Measurements from ENCODE around the gene ZNF41.

The ZNF41 gene

GRCh38 chrX:47489507-47490275 is 6.7 kb upstream of the ZNF41 start:
- no peak for DNase-seq

DNA sequence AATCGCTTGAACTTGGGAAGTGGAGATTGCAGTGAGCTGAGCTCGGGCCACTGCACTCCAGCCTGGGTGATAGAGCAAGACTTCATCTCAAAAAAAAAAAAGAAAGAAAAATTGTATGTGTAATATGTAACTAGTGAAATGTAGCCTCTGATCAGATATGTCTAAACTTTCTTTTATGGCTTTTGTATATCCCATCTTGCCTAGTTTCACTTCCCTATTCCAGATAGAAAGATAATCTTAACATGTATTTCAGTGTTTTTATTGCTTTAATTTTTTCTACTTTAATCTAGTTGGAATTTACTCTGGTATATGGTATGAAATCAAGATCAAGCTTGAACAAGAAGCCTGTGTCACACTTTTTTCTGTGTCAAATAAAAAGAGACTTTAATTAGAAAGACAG is 1.9 kb upstream of the ZNF41 start:
- DNase-seq: no peak

DNA sequence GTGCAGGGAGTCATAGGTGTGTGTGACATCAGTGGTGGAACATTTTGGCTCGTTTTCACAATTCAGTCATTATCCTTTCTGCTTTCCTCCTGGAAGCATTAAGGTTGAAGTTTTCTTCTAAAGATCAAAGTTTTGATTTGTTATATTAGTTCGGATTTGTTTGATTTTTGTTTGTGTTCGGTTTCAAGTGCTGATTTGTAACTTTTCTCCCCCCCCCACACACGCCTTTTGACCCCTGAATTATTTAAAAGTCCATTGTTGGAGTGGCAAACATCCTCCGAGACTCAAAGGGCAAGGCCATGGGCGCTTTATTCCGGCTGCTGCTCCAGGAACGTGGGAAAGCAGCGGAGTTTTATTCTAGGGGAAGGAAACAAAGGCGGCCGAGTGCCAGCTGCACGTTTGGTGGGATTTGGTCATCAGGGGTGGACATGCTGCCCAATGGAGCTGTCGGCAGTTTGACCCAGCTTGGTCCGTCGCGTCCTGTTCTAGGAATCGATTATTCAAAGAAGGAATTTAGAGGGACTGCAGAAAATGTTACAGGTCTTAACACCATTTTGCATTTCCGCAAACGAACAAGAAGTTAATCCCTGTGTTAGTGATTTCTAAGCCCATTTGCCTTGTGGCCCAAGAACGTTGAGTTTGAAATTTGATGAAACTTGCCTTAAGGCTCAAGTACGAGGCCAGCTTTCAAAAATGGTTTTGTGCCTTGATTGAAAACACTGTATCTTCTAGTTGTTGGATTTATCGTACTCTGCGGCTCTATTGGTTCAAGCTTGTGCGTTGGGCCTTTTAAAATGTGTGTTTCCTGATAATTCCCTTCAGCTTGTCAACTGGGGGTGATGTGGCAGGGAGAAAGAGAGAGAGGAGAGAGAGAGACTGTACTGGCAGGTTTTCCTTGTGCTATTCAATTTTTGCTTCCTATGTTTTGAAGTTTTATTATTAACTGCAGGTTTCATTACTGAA is 565 bp upstream of the ZNF41 start:
- no peak for DNase-seq

DNA sequence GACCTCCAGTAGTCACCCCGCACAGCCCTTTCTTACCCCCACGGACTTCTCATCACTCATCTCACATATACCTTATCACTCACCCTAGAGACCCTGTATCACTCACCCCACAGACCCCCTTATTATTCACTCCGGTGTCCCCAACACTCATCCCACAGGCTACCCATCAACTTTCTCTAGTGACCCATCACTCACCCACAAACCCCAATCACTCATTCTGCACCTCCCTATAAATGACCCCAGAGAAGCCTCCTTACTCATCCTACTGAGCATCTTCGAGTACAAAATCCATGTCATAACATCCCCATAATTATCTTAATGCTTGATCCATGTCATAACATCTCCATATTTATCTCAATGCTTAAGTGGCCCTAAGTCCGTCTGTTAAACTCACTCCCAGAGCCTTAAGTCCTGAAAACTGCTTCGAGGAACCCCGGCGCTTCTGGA is 934 bp downstream of the ZNF41 start:
- DNase-seq: no peak

DNA sequence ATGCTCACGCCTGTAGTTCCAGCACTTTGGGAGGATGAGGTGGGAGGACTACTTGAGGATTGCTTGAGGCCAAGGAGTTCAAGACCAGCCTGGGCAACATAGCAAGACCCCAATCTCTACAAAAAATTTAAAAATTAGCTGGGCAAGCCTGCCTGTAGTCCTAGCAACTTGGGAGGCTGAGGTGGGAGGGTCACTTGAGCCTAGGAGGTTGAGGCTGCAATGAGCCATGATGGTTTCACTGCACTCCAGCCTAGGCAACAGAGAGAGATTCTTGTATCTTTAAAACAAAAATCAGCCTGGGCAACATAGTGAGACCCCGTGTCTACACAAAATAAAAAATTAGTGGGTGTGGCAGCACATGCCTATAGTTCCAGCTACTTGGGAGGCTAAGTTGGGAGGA is 1.9 kb downstream of the ZNF41 start:
- no peak for DNase-seq

- no peak for DNase-seq
These were observed 2.4 kb downstream of the ZNF41 start for GRCh38 chrX:47480576-47480975.

DNA sequence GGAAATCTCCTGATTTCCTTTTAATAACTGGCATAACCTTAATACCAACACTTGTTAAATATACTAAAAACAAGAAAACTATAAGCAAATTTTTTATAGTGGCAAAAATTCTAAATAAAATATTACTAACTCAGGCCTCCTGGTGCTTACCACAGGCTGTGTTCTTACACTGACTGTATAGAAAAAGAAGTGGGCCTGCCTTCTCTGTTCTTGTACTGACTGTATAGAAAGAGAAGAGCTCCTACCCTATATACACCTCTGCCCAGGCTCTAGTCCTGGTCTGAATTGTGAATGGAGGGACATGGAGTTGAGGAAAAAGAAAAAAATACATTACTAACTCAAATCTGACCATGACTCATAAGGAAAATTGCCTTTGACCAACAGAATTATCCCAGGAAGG is 7.5 kb downstream of the ZNF41 start:
- DNase-seq: no peak

DNA sequence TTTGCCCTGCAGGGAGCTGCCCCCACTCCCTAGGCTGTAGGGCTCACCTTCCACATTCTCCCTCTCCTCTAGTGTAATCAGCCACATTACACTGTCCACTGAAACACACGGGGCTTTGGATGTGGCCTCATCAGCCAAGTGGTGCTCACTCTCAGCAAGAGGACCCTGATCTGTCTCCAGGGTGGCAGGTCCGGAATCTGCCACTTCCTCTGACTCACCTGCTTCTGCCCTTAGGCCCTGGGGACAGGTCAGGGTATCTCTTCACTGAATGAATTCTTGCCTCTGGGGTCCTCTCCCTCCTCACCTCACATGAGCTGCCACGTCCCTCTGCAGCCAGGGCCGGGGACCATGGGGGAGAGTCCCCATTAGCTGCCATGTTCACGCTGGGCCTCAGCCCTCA is 15.9 kb downstream of the ZNF41 start:
- DNase-seq: no peak

DNA sequence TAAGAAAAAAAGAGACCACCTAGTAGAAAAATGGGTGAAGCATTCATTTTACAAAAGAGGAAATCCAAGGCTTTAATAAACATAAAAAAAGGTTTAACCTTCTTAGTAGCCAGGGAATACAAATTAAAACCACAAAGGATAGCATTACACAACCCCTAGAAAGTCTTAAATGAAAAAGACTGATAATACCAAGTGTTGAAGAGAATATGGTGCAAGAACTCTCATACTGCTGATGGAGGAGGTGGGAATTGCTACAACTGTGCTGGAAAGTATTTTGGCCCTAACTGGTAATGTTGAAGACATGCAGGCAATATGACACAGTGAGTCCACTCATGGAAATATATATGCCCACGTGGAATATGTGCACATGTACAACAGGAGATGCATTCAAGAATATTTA is 22.5 kb downstream of the ZNF41 start:
- no peak for DNase-seq

- DNase-seq: no peak
These were observed 24.5 kb downstream of the ZNF41 start for GRCh38 chrX:47458528-47458927.

DNA sequence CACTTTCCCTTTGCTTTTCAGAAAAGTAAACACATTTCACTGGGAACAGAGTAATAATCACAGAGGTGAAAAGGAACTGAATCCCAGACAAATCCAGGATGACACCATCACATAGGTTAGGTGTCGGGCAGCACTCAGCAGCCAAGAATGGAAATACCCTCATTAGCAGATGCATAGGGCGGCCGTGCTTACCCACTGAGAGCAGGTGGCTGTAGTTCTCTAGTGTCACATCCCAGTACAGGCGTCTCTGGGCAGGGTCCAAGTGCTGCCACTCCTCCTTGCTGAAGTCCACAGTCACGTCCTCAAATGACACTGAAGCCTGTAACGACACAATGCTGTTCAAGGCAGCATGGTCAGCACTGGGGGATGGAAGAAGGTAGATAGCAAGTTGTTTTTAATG is 26.9 kb downstream of the ZNF41 start:
- no peak for DNase-seq

GRCh38 chrX:47452112-47452511 is 30.9 kb downstream of the ZNF41 start:
- DNase-seq: no peak

- no peak for DNase-seq
These were observed 34.7 kb downstream of the ZNF41 start for GRCh38 chrX:47448165-47448806.

DNA sequence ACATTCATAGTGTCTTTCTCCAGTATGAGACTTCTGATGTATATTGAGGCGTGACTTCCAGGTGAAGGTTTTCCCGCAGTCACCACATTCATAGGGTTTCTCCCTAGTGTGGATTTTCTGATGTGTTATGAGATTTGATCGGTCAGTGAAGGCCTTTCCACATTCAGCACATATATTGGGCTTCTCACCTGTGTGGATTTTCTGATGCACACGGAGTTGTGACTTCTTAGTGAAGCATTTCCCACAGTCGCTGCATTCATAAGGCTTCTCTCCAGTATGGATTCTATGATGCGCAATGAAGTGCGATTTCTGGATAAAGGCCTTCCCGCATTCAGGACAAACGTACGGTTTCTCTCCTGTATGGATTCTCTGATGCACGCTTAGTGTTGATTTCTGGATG is 35.4 kb downstream of the ZNF41 start:
- no peak for DNase-seq

DNA sequence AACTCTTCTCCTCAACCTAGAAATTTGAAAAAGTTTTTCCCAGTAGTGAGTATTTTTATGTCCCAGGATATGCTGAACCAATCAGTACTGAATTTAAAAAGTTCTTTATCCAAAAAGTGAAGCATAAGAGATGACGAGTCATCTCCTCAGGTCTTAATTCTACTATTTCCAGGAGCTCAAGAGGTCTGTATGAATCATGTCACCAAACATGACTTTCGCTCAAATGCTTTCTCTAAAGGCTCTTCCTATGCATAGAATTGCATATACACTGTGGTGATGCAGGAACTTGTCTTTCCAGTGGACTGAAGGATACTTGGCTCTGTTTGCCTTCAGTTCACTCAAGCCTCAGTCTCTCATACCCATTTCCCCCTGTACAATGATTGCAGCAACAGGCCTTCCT is 36.1 kb downstream of the ZNF41 start:
- DNase-seq: no peak

GRCh38 chrX:47446431-47446830 is 36.6 kb downstream of the ZNF41 start:
- no peak for DNase-seq

GRCh38 chrX:47430925-47431324 is 52.1 kb downstream of the ZNF41 start:
- no peak for DNase-seq

DNA sequence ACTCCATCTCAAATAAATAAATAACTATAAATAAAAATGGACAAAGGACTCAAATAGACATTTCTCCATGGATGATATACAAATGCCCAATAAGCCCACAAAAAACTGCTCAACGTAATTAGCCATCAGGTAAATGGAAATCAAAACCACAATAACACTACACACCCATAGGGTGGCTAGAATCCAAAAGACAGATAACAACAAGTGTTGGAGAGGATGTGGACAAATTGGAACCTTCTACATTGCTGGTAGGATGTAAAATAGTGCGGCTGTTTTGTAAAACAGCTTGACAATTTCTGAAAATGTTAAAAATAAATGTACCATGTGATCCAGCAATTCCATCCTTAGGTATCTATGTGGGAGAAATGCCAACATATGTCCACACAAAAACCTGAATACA is 60.6 kb downstream of the ZNF41 start:
- no peak for DNase-seq

- DNase-seq: no peak
These were observed 62.1 kb downstream of the ZNF41 start for GRCh38 chrX:47420962-47421361.

GRCh38 chrX:47420265-47420664 is 62.8 kb downstream of the ZNF41 start:
- DNase-seq: no peak

DNA sequence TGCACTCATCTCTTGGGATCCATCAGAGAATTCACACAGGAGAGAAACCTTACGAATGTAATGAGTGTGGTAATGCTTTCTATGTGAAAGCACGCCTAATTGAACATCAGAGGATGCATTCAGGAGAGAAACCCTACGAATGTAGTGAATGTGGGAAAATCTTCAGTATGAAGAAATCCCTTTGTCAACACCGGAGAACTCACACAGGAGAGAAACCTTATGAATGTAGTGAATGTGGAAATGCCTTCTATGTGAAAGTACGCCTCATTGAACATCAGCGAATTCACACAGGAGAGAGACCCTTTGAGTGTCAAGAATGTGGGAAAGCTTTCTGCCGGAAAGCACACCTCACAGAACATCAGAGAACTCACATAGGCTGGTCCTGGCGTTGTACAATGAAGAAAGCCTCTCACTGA is 69.8 kb downstream of the ZNF41 start:
- no peak for DNase-seq

All from cortex of kidney (tissue), 1 donor.